GM21737 (cell line): ENCODE results near the gene DSG4.
"Not testable (repeated sequence)": the region's sequence is repeated elsewhere in the genome, so short reads cannot be mapped to it uniquely, and the experiment has no call there.

Experiments
- ATAC-seq: cut with Tn5 transposase; IDR thresholded peaks from one replicate; pipeline ENCODE4 v1.9.1; 2021; ENCODE audit warnings: mild to moderate bottlenecking, moderate library complexity; ENCODE audit not compliant: unreplicated experiment

The DSG4 gene, protein sequence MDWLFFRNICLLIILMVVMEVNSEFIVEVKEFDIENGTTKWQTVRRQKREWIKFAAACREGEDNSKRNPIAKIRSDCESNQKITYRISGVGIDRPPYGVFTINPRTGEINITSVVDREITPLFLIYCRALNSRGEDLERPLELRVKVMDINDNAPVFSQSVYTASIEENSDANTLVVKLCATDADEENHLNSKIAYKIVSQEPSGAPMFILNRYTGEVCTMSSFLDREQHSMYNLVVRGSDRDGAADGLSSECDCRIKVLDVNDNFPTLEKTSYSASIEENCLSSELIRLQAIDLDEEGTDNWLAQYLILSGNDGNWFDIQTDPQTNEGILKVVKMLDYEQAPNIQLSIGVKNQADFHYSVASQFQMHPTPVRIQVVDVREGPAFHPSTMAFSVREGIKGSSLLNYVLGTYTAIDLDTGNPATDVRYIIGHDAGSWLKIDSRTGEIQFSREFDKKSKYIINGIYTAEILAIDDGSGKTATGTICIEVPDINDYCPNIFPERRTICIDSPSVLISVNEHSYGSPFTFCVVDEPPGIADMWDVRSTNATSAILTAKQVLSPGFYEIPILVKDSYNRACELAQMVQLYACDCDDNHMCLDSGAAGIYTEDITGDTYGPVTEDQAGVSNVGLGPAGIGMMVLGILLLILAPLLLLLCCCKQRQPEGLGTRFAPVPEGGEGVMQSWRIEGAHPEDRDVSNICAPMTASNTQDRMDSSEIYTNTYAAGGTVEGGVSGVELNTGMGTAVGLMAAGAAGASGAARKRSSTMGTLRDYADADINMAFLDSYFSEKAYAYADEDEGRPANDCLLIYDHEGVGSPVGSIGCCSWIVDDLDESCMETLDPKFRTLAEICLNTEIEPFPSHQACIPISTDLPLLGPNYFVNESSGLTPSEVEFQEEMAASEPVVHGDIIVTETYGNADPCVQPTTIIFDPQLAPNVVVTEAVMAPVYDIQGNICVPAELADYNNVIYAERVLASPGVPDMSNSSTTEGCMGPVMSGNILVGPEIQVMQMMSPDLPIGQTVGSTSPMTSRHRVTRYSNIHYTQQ

DNA sequence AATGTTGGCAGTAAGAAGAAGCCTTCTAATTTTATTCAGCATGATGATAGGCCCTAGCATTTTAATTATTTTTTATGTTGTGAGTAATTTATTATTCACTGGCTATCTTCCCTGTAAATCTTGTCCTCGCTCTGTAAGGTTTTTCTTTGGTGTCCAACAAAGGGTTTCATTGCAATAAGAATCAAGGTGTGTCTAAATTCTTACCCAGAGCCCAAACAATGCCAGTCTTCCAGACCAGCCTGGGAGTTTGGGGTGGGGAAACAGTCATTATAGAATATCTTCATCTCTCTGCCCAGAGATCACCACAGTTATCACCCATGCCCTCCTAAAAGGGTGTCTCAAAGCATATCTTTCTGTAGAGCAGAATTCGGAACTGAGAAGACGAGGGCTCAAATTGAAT lies at the start of gene DSG4:
DSG4 (plus strand) TSS at position 301 of the 400 bp plus-strand sequence. CDS start 135 bp downstream, outside the sequence.
- no peak for ATAC-seq

DNA sequence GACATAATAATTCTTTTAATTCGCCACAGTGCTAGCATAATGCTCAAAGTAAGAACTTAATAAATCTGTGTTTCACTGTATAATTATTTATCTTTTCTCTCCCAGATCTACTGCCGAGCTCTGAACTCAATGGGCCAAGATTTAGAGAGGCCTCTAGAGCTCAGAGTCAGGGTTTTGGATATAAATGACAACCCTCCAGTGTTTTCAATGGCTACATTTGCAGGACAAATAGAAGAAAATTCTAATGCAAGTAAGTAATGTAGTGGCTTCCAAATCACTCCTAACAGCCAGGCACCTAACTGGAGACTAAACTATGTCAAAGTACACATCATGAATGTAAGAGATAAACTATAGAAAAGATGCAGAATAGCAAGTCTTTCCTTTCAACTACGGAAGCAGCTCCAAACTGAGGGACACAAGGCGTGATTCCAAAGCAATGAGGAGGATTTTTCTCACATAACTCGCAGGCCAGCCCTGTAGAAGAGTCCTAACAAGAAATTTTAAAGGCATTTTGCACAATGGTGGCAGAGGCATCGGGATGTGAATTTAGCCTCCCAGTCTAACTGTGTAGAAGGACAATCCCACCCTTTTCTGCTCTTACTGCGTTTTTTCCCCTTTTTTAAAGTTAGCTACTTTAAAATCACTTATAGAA lies 46.7 kb upstream of the DSG4 start:
- ATAC-seq, result no peak

DNA sequence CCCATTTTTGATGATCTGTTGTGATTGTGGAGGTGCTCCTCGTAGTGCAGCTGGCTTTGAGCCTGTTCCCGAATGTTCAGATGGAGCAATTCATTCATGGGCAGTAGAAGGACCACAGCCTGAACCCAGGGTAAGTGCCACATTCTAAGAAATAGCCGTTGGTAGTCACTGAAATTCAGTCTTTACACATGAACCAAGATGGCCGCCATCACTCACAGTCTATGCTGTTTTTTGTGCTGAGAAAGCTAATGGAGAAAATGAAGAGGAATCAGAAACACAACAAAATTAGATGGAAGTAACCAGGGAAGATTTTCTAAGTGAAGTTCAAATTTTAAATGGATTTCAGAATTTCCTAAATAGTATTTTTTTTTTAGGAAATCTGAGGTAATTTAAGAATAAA lies 33.1 kb upstream of the DSG4 start:
- ATAC-seq, result no peak

DNA sequence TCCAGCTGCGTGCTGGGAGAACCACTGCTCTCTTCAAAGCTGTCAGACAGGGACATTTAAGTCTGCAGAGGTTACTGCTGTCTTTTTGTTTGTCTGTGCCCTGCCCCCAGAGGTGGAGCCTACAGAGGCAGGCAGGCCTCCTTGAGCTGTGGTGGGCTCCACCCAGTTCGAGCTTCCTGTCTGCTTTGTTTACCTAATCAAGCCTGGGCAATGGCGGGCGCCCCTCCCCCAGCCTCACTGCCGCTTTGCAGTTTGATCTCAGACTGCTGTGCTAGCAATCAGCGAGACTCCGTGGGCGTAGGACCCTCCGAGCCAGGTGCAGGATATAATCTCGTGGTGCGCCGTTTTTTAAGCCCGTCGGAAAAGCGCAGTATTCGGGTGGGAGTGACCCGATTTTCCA lies 23.2 kb upstream of the DSG4 start:
- ATAC-seq, result not testable (repeated sequence)

DNA sequence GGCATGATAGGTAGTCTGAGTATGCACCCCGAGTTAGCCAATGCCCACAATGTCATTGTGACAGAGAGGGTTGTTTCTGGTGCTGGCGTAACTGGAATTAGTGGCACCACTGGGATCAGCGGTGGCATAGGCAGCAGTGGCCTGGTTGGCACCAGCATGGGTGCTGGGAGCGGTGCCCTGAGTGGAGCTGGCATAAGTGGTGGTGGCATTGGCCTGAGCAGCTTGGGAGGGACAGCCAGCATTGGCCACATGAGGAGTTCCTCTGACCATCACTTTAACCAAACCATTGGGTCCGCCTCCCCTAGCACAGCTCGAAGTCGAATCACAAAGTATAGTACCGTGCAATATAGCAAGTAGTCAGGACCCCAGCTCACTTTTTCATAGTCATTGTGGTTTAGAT lies 21.6 kb upstream of the DSG4 start:
- no peak for ATAC-seq

GRCh38 chr18:31356025-31356424 lies 20.6 kb upstream of the DSG4 start:
- no peak for ATAC-seq

GRCh38 chr18:31364190-31364589 lies 12.4 kb upstream of the DSG4 start:
- no peak for ATAC-seq

GRCh38 chr18:31369478-31369877 lies 7.1 kb upstream of the DSG4 start:
- ATAC-seq, result no peak

DNA sequence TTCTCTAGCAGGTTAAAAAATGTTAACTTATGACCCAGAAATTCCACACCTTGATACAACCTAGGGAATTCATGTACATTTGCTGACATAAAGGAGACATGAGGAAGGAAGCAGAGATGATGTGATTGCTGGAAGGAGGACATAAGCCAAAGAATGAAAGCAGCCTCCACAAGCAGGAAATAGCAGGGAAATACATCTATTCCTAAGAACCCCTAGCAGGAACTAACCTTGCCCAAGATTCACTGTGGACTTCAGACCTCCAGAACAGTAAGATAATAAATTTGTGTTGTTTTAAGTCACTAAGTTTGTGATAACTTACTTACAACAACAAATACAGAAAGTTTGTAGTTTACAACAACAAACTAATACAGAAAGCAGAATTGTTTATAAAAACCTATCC lies 4.6 kb upstream of the DSG4 start:
- no peak for ATAC-seq

GRCh38 chr18:31373641-31374040 lies 2.9 kb upstream of the DSG4 start:
- ATAC-seq, result no peak

DNA sequence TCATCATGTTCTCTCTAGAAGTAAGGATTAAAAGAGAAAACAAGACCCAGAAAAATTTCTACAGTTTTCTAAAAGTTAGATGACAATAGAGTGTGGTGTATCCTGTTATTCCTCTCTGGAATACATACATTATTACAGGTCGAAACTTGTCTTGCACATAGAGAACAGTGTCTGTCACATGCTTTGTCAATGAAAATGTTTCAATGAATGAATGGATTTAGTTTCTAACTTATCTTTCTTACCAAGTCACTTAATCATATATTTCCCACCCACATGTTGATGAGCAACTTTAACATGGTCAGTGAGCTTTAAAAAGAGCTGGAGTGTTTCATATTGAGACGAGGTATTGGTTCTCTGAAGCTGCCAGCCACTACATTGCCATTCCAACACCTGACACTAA lies 4.3 kb downstream of the DSG4 start:
- ATAC-seq, result no peak

DNA sequence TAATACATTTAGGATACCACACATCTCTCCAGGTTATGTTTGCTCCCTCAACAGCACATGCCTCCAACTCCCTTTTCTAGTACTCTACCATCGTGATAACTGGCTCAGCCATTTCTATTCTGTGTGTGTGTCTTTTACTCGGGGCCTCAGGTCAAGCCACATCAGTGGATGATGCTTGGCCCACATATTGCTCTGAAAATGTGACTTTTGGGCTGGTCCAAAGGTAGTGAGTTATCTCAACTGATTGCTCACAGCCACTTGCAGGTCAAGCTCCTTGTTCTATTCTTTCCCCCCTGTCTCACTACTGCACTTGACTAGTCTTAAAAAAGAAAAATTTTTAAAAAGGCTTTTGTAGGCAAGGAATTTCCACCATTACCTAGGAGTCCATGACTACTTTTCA lies 5.5 kb downstream of the DSG4 start:
- ATAC-seq, result no peak

GRCh38 chr18:31386741-31387140 lies 10.2 kb downstream of the DSG4 start:
- ATAC-seq, result no peak

DNA sequence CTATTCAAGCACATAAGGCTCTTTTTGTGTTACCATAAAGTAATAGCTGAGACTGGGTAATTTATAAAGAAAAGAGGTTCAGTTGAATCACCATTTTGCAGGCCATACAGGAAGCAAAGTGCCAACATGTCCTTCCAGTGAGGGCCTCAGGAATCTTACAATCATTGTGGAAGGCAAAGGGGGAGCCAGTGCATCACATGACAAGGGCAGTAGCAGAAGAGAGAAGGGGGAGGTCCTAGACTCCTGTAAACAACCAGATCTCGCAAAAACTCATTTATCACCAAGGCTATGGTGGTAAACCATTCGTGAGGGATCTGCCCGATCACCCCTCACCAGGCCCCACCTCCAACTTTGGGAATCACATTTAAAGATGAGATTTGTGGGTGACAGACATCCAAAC lies 16.7 kb downstream of the DSG4 start:
- no peak for ATAC-seq

- no peak for ATAC-seq
Measured at GRCh38 chr18:31396796-31397612, 20.4 kb downstream of the DSG4 start.

DNA sequence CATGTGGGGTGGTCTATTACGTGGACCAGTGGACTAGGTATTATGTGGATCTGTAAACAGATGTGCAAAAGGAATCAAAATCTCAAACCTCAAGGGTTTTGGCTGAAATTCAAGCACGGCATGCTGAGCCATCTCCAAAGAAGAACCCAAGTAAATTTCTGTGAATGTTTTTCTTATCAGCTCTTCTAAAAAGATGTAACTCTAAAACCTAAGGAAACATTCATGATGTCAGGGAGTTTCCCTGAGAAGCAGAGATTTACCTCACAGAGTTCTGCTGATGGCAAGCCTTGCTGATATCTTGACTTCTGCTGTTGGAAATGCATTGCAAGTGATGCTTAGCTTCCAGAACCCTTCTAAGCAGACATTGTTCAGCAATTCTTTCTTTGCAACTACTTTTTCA lies 21.6 kb downstream of the DSG4 start:
- no peak for ATAC-seq

DNA sequence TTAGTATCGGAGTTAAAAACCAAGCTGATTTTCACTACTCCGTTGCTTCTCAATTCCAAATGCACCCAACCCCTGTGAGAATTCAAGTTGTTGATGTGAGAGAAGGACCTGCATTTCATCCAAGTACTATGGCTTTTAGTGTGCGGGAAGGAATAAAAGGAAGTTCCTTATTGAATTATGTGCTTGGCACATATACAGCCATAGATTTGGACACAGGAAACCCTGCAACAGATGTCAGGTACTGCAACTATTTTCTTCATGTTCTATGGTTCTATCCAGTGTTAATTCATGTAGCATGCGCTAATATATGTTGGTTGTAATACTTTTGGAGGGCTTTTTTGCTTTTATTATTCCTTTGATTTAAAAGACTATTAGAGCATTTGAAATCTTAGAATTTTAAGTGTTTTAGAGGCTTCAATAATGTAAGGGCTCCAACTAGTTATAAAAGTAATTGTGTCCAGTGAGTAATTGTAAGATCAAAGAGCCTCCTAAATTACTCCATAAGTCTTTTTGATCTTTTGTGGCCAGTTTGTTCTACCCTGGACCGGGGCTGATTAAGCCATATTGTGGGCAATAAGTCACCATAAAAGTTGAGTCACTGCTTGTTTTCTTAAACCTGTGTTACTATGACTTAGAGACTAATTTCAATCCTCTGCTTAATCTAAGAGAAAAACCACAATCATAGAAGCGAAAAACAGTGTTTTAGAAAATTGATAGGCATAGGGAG lies 22.9 kb downstream of the DSG4 start:
- ATAC-seq, result no peak

DNA sequence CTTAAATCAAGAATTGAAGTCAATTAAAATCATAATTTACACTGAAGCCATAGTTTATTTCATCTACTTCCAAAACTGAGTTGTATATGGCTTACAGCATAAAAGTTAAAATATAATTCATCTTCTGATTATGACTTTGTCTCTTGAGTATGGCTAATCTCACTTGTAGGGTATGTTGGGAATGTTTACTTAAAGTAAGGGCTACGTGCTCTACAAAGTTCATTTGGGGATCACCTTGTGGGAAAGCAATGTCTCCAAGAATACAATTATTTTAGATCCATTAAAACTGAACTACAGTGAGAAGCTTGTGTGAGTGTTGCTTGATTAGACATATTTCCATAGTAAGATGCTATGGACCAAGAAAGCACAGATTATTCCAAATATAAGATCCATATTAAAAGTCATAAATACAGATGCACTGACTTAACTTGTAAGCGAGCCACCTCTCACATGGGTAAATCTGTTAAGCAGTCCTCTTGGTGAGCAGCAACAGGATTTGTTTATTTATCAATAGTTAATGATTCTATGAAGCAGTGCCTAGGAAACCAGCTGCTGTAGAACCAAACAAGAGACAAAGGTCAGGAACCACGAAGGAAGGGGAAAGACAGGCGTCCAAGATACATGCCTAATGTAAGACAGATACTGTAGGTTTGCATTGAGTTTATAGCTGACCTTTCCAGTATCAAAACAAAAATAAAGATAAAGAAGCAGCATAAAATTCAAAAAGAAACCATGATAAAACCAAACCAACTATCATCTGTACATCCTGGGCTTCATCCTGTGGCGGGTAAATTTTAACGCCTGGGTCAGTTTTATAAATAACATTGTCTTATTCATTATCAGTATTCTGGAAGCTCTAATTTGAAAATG lies 24.8 kb downstream of the DSG4 start:
- no peak for ATAC-seq

DNA sequence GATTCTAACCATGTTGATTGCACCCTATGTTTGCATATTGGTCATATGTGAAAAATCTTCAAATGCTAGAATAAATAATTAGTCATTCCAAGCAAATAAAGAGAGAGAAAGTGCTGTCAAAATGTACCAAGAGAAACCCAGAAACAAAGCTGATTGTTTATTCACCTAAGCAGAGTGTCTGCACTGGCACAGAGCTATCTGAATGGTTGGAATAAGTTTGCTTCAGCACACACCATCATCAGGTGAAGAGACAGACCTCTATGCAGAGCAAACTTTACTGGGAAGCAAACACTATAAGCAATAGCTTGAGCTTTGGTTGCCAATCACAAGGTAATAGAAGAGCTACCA lies 25.4 kb downstream of the DSG4 start:
- ATAC-seq, result no peak
